K562 (cell line): ENCODE data around the gene CLDN5. TPM values are rescaled to one million over a fixed set of nuclear protein-coding genes. Genes with fewer than 3 reads are reported as not detected.

ENCODE experiments used
- BCOR ChIP-seq: fragments of 450-650 bp; IDR thresholded peaks from 2 replicates; pipeline ENCODE4 v1.6.1; 2016
- BRCA1 ChIP-seq, 2 experiments: fragments of 450-650 bp in 1 of 2; sonication (generic) in 1 of 2; formaldehyde crosslinking in 1 of 2; IDR thresholded peaks; 2 replicates each; pipeline versions ENCODE4 v1.5.0 to v1.6.1; 2017 to 2020; ENCODE audit warnings: mild to moderate bottlenecking in 1 of 2, missing genetic modification reagents in 1 of 2
- C11orf30 ChIP-seq: fragments of 450-650 bp; IDR thresholded peaks from 2 replicates; pipeline ENCODE4 v1.6.1; 2016; ENCODE audit warnings: low read depth, mild to moderate bottlenecking
- CHD4 ChIP-seq: fragments of 200-600 bp; sonication (generic); IDR thresholded peaks from 3 replicates; pipeline ENCODE4 v1.6.1; 2012; ENCODE audit warnings: low read depth, mild to moderate bottlenecking, mixed read lengths, low read length, inconsistent platforms; ENCODE audit not compliant: insufficient read depth, insufficient replicate concordance, poor library complexity, severe bottlenecking
- HDAC2 ChIP-seq: fragments of 450-650 bp; IDR thresholded peaks from 2 replicates; pipeline ENCODE4 v1.6.1; 2016; ENCODE audit warnings: mild to moderate bottlenecking
- MED1 ChIP-seq: sonication (generic); formaldehyde crosslinking; IDR thresholded peaks from 2 replicates; pipeline ENCODE4 v1.8.1; 2023; ENCODE audit warnings: missing genetic modification reagents, borderline replicate concordance
- NR2F6 ChIP-seq: fragments of 450-650 bp; formaldehyde crosslinking; IDR thresholded peaks from 2 replicates; pipeline ENCODE4 v1.4.0; 2020; ENCODE audit warnings: mild to moderate bottlenecking
- NR3C1 ChIP-seq: sonication (generic); formaldehyde crosslinking; IDR thresholded peaks from 2 replicates; pipeline ENCODE4 v1.8.1; 2022; ENCODE audit warnings: missing genetic modification reagents
- POLR2A ChIP-seq: fragments of 450-650 bp; conservative IDR thresholded peaks from 2 replicates; pipeline ENCODE4 v1.6.1; 2016
- PTBP1 ChIP-seq: fragments of 200-400 bp; formaldehyde crosslinking; IDR thresholded peaks from 2 replicates; pipeline ENCODE4 v1.6.1; 2017; ENCODE audit warnings: low read depth, low read length
- RBBP5 ChIP-seq: fragments of 200-600 bp; sonication (generic); IDR thresholded peaks from 2 replicates; pipeline ENCODE4 v1.6.1; 2012; ENCODE audit warnings: borderline replicate concordance, mild to moderate bottlenecking, low read length, control low read depth, inconsistent platforms; ENCODE audit not compliant: insufficient read depth, poor library complexity, severe bottlenecking
- RBFOX2 ChIP-seq: fragments of 200-400 bp; formaldehyde crosslinking; IDR thresholded peaks from 2 replicates; pipeline ENCODE4 v1.6.1; 2017; ENCODE audit warnings: low read depth, mild to moderate bottlenecking, low read length, moderate library complexity
- SMARCA5 ChIP-seq: fragments of 450-650 bp; IDR thresholded peaks from 2 replicates; pipeline ENCODE4 v1.6.1; 2016
- ZNF24 ChIP-seq: fragments of 450-650 bp; IDR thresholded peaks from 2 replicates; pipeline ENCODE4 v1.6.1; 2016
- polyA plus RNA-seq, 8 experiments: library from polyadenylated mRNA; depleted of rRNA in 4 of 8; stranded (reverse) in 5 of 8; unstranded in 3 of 8; fragments of >200 nt; fragmentation: Nextera tagmentation in 2 of 8; fragmentation: Illumina TruSeq in 1 of 8; extraction: Ambion mirVana in 2 of 8; extraction: Trizol in 1 of 8; gene quantifications; 2 replicates each; pipeline versions ENCODE4 v1.2.1 to v1.2.3, GENCODE V29; 2011 to 2014; ENCODE audit warnings: inconsistent platforms in 1 of 8, missing spikeins in 1 of 8
- total RNA-seq, 7 experiments: library from RNA; depleted of rRNA in 6 of 7; stranded (reverse); fragments of >200 nt in 6 of 7; fragmentation: Illumina TruSeq in 2 of 7; extraction: Trizol in 2 of 7; gene quantifications; 2 replicates each; pipeline versions ENCODE4 v1.2.1 to v1.2.3, GENCODE V29; 2011 to 2021; ENCODE audit warnings: low replicate concordance in 1 of 7
- TF ChIP-seq, protein P1 (sequence below), 2 experiments: fragments of 450-650 bp; formaldehyde crosslinking in 1 of 2; IDR thresholded peaks; 2 replicates each; pipeline versions ENCODE4 v1.4.0 to v1.6.1; 2014 to 2020; ENCODE audit warnings: mild to moderate bottlenecking in 2 of 2, borderline replicate concordance in 1 of 2, low read depth in 1 of 2
- TF ChIP-seq, protein P2 (sequence below): fragments of 250-450 bp; sonication (Bioruptor Pico); IDR thresholded peaks from 2 replicates; pipeline ENCODE4 v1.5.0; 2022; ENCODE audit warnings: mild to moderate bottlenecking
- TF ChIP-seq, protein P3 (sequence below): sonication (generic); formaldehyde crosslinking; IDR thresholded peaks from 2 replicates; pipeline ENCODE4 v1.8.0; 2022; ENCODE audit warnings: missing genetic modification reagents, mild to moderate bottlenecking, moderate library complexity, borderline replicate concordance

CLDN5 gene
- total and polyA plus RNA-seq, 9 of the 15 experiments (the other 6 are each of a cell fraction or from before 2014, with no cell fraction given), result 0.20 TPM; not detected in 8

DNA sequence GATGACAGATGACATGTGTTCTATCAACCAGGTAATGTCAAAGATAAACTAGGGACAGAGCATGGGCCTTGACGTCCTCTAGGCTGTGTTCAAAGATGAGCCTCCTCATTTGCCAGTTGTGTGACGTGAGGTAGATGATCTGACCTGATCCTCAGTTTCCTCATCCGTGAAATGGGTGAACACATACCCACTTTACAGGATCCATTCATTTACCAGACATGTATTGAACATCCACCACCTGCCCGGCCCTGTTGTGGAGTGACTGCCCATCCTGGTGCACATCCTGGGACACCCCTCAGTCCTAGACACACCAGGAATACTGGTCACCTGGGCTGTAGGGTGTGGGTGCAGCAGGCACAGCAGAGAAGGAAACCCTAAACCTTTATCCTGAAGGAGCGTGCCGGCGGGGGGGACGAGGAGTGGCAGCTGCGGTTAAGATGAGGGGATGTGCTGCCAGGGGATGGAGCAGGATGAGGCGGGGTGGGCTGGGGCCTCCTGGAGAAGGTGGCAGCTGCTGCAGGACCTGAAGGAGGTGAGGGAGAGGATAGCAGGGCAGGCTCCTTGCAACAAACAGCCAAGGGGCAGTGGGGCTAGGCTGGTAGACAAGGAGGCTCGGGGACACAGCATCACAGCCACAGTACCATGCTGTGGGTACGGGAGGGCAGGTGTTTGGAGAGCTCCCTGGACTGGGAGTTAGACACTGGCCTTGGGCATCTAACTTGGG is 8.4 kb downstream of the CLDN5 start (continued):
- TF ChIP-seq, protein P1, sequence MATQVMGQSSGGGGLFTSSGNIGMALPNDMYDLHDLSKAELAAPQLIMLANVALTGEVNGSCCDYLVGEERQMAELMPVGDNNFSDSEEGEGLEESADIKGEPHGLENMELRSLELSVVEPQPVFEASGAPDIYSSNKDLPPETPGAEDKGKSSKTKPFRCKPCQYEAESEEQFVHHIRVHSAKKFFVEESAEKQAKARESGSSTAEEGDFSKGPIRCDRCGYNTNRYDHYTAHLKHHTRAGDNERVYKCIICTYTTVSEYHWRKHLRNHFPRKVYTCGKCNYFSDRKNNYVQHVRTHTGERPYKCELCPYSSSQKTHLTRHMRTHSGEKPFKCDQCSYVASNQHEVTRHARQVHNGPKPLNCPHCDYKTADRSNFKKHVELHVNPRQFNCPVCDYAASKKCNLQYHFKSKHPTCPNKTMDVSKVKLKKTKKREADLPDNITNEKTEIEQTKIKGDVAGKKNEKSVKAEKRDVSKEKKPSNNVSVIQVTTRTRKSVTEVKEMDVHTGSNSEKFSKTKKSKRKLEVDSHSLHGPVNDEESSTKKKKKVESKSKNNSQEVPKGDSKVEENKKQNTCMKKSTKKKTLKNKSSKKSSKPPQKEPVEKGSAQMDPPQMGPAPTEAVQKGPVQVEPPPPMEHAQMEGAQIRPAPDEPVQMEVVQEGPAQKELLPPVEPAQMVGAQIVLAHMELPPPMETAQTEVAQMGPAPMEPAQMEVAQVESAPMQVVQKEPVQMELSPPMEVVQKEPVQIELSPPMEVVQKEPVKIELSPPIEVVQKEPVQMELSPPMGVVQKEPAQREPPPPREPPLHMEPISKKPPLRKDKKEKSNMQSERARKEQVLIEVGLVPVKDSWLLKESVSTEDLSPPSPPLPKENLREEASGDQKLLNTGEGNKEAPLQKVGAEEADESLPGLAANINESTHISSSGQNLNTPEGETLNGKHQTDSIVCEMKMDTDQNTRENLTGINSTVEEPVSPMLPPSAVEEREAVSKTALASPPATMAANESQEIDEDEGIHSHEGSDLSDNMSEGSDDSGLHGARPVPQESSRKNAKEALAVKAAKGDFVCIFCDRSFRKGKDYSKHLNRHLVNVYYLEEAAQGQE (IDR thresholded peaks at IDR 0.05; ENCODE audit: borderline replicate concordance), result no peak
- TF ChIP-seq, protein P1 (CRISPR knock-in tag; IDR thresholded peaks at IDR 0.05; ENCODE audit: low read depth), result no peak
- TF ChIP-seq CHD4 (peak; percentile 84), ZNF24 (no peak), C11orf30 (no peak), SMARCA5 (peak; percentile 87), PTBP1 (0 out of 2 replicates have a peak, but pooled peaks have one; percentile 72), NR3C1 (CRISPR knock-in tag) (peak; percentile 73; the same call in 1 of the 2 replicates), MED1 (CRISPR knock-in tag) (0 out of 2 replicates have a peak, but pooled peaks have one; percentile 85), RBBP5 (peak; percentile 11), NR2F6 (no peak), BRCA1 (IDR thresholded peaks at IDR 0.05) (no peak), BRCA1 (CRISPR knock-in tag; IDR thresholded peaks at IDR 0.05) (peak; percentile 81; the same call in 1 of the 2 replicates), HDAC2 (0 out of 2 replicates have a peak, but pooled peaks have one; percentile 42), RBFOX2 (peak; percentile 33; the same call in 1 of the 2 replicates), POLR2A (peak; percentile 61), BCOR (peak; percentile 96)
- TF ChIP-seq, protein P2, sequence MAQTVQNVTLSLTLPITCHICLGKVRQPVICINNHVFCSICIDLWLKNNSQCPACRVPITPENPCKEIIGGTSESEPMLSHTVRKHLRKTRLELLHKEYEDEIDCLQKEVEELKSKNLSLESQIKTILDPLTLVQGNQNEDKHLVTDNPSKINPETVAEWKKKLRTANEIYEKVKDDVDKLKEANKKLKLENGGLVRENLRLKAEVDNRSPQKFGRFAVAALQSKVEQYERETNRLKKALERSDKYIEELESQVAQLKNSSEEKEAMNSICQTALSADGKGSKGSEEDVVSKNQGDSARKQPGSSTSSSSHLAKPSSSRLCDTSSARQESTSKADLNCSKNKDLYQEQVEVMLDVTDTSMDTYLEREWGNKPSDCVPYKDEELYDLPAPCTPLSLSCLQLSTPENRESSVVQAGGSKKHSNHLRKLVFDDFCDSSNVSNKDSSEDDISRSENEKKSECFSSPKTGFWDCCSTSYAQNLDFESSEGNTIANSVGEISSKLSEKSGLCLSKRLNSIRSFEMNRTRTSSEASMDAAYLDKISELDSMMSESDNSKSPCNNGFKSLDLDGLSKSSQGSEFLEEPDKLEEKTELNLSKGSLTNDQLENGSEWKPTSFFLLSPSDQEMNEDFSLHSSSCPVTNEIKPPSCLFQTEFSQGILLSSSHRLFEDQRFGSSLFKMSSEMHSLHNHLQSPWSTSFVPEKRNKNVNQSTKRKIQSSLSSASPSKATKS (CRISPR knock-in tag), result no peak
- TF ChIP-seq, protein P3, sequence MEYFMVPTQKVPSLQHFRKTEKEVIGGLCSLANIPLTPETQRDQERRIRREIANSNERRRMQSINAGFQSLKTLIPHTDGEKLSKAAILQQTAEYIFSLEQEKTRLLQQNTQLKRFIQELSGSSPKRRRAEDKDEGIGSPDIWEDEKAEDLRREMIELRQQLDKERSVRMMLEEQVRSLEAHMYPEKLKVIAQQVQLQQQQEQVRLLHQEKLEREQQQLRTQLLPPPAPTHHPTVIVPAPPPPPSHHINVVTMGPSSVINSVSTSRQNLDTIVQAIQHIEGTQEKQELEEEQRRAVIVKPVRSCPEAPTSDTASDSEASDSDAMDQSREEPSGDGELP (CRISPR knock-in tag), result peak; percentile 54; the same call in 1 of the 2 replicates
